Esophagus squamous epithelium (tissue), 4 donors: Measurements from ENCODE around the gene PPIA.

ENCODE experiments used
- CTCF ChIP-seq, 6 experiments: fragments of 450-650 bp in 4 of 6; fragments of 200-600 bp in 2 of 6; sonication (generic) in 2 of 6; IDR thresholded peaks; one replicate each; pipeline ENCODE4 v1.5.1; 2016 to 2019; ENCODE audit warnings: antibody characterized with exemption in 6 of 6, mild to moderate bottlenecking in 4 of 6, moderate library complexity in 4 of 6
- POLR2A ChIP-seq, 4 donors: fragments of 450-650 bp; IDR thresholded peaks; one replicate each; pipeline ENCODE4 v1.6.1; 2017; ENCODE audit warnings: antibody characterized with exemption in 4 of 4, mild to moderate bottlenecking in 4 of 4, moderate library complexity in 3 of 4

GRCh38 chr7:44782460-44782859 is 14.0 kb upstream of the PPIA start:
- no peak for TF ChIP-seq CTCF (IDR thresholded peaks at IDR 0.05)
- TF ChIP-seq POLR2A (IDR thresholded peaks at IDR 0.05), result no peak
